Suprapubic skin (tissue), 4 donors: ENCODE data around the gene SLFN12L.

Experiments used
- CTCF ChIP-seq, 2 donors: fragments of 200-600 bp in 1 of 2; fragments of 450-650 bp in 1 of 2; sonication (generic) in 1 of 2; IDR thresholded peaks; one replicate each; pipeline ENCODE4 v1.5.1; 2016 to 2019; ENCODE audit warnings: antibody characterized with exemption in 2 of 2, mild to moderate bottlenecking in 1 of 2, moderate library complexity in 1 of 2
- EP300 ChIP-seq: sonication (generic); formaldehyde crosslinking; IDR thresholded peaks from one replicate; pipeline ENCODE4 v1.6.1; 2017; ENCODE audit warnings: antibody characterized with exemption
- POLR2A ChIP-seq, 2 donors: fragments of 450-650 bp; IDR thresholded peaks; one replicate each; pipeline ENCODE4 v1.6.1; 2017; ENCODE audit warnings: antibody characterized with exemption in 2 of 2, mild to moderate bottlenecking in 2 of 2, moderate library complexity in 2 of 2
- POLR2AphosphoS5 ChIP-seq, 3 donors: sonication (generic); formaldehyde crosslinking; IDR thresholded peaks; one replicate each; pipeline ENCODE4 v1.6.1; 2017; ENCODE audit warnings: antibody characterized with exemption in 3 of 3

- TF ChIP-seq EP300 (no peak), CTCF (IDR thresholded peaks at IDR 0.05) (no peak), POLR2A (IDR thresholded peaks at IDR 0.05) (no peak), POLR2AphosphoS5 (IDR thresholded peaks at IDR 0.05) (no peak)
Measured at GRCh38 chr17:35486920-35487732, 50.4 kb downstream of the SLFN12L start.
